SK-N-MC (cell line): ENCODE measurements around the gene TDRD12.

ENCODE experiments used
- EZH2 ChIP-seq: fragments of 200-600 bp; sonication (generic); IDR thresholded peaks from one replicate; pipeline ENCODE4 v1.6.1; 2017; ENCODE audit warnings: antibody characterized with exemption
- FOXP2 ChIP-seq: optimal IDR thresholded peaks from 2 replicates; pipeline ENCODE3; 2011; ENCODE audit warnings: mild to moderate bottlenecking, moderate library complexity; ENCODE audit not compliant: insufficient read depth; ENCODE audit errors: extremely low read length, control extremely low read depth
- POLR2AphosphoS5 ChIP-seq: IDR thresholded peaks from 2 replicates; pipeline ENCODE4 v1.6.1; 2012; ENCODE audit warnings: mild to moderate bottlenecking, low read depth, low read length, borderline replicate concordance

DNA sequence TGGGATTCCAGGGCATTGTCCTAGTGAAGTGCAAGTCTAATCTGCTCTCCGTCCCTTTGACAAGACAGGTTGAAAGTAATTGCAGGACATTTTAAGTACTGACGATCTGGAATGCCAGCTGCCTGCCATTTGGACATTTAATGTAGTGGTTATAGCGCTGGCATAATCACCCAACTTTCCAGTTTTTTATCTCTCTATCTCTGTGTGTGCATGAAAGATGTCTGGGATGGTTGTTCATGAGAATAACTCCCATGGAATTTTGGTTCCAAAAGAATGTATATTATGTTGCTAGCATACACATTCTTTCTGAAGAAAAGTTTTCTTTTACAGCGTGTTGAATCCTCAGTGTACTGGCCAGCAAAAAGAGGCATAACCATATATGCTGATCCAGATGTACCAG is 53.6 kb downstream of the TDRD12 start:
- TF ChIP-seq POLR2AphosphoS5, result no peak
- no peak for TF ChIP-seq EZH2
- TF ChIP-seq FOXP2, result no peak
